NB4 (cell line): ENCODE results near the gene SPEM2.

Experiments
- DNase-seq: peaks from one replicate; pipeline ENCODE4 v3.0.0; 2010; ENCODE audit warnings: low read depth
- H3K4me3 ChIP-seq: one replicate; pipeline ENCODE4 v1.5.1; 2011; ENCODE audit warnings: mild to moderate bottlenecking, low read depth, low read length, moderate library complexity
- CTCF ChIP-seq: IDR thresholded peaks from one replicate; pipeline ENCODE4 v1.5.1; 2012; ENCODE audit warnings: low read depth, low read length
- MYC ChIP-seq: IDR thresholded peaks from 2 replicates; pipeline ENCODE4 v1.6.1; 2011; ENCODE audit warnings: low read depth, low read length
- POLR2A ChIP-seq: IDR thresholded peaks from 2 replicates; pipeline ENCODE4 v1.6.1; 2011; ENCODE audit warnings: mild to moderate bottlenecking; ENCODE audit not compliant: insufficient read length; ENCODE audit errors: extremely low read depth
- TF ChIP-seq, protein P1 (sequence below): IDR thresholded peaks from 2 replicates; pipeline ENCODE4 v1.6.1; 2011; ENCODE audit warnings: low read depth, low read length

The SPEM2 gene

DNA sequence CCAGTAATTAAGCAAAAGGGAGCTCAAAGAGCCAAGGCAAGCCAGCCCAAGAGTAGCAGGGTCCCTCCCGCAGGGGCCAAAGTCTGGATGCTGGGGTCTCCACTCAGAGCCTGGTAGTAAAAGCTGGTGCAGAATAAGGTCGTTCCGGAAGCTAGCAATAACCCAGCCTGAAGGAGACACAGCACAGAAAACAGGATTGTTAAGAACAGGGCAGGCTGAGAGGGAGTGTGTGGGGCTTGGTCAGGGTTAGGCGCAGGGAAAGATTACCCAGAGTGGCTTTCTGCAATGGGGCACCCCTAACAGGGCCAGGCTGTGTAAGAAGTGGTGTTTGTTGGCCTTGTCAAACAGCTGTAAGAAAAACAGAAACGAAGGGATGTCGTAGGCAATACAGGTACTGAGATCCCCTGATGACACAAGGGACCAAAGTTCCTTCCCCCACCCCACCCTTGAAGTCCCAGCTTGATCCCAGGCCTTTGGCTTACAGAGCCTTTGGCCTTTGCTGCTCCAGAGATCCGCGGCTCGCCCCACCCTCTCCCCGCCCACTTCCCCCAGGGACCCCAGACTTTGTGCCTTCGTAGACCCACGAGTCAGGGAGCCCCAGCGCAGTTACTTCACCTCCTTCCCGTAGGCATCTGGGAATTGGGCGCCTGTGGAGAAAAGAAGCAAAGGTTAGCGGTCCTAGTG, 22.2 kb upstream of the SPEM2 start:
- peak overlapping the region; percentile 68 for H3K4me3 ChIP-seq
- TF ChIP-seq POLR2A = no peak
- TF ChIP-seq MYC = no peak
- TF ChIP-seq, protein P1, sequence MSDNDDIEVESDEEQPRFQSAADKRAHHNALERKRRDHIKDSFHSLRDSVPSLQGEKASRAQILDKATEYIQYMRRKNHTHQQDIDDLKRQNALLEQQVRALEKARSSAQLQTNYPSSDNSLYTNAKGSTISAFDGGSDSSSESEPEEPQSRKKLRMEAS = no peak
- TF ChIP-seq CTCF = no peak
- peak; percentile 69 for DNase-seq

DNA sequence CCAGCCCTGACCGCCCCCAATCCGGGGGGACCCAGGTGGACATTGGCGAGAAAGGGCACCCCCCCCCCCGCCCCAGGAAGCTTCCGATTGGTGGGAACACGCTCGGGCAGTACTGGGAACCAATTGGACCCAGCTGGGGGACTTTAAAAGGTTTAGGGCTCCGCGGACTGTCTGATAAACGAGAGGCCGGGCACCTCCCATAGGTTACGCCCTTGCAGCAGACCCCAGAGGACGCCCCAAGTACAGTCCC, 21.8 kb upstream of the SPEM2 start:
- peak overlapping the region; percentile 68 for H3K4me3 ChIP-seq
- TF ChIP-seq MYC = no peak
- TF ChIP-seq, protein P1 = no peak
- no peak for TF ChIP-seq POLR2A
- TF ChIP-seq CTCF = no peak
- no peak for DNase-seq

DNA sequence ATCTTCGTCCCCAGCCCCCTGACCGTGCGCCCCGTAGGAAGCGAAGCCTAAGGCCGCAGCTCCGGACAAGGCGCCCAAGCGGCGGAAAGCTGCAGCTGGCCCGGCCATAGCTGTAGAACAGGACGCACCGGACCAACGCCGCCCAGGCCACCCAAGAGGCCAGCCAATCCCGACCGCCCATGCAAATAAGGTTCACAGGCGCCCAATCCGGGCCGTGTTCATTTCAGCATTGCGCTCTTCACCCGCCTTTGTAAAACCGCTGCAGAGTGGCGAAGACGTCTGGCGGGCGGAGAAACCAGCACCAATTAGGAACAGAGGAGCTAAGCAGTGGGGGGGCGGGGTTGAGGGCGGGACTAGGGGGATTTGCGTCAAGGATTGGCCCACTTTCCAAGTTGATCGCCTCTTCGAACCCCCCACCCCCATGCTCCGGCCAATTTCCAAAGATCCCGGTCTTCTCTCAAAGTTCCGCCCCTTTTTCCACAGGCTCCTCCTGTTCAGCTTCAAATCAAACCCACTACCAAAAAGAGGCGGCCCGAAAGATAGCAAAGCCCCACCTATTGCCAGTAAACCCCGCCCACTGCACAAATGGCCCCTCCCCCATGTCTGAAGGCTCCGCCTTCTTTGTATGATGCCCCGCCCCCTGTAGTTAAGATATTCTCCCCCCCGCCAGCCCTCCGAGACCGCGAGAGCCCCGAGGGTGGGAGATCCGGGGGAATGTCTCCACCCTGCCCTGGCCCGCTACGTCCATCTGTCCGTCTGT, 21.3 kb upstream of the SPEM2 start, which contains the start of gene TMEM256:
Gene TMEM256, minus strand, starts transcription at position 121 of the 760 bp plus-strand sequence. Its CDS starts 13 bp downstream, at position 108.
- peak within 1 kb of the TSS; percentile 68 for H3K4me3 ChIP-seq
- peak; percentile 97 for DNase-seq
- TF ChIP-seq POLR2A (peak; percentile 71), MYC (no peak)

- H3K4me3 ChIP-seq = peak overlapping the region; percentile 42
- peak; percentile 13 for DNase-seq
- TF ChIP-seq MYC = no peak
- TF ChIP-seq, protein P1 = no peak
- peak; percentile 8 for TF ChIP-seq POLR2A
- TF ChIP-seq CTCF = no peak
Measured at GRCh38 chr17:7404737-7405349, 20.6 kb upstream of the SPEM2 start.

- no peak overlapping the region for H3K4me3 ChIP-seq
- DNase-seq = no peak
- no peak for TF ChIP-seq CTCF
- TF ChIP-seq, protein P1 = no peak
- no peak for TF ChIP-seq POLR2A
- no peak for TF ChIP-seq MYC
Measured at GRCh38 chr17:7405350-7406234, 19.8 kb upstream of the SPEM2 start.
